Neutrophil (primary cell): ENCODE results near the gene USP28.
"Not testable (repeated sequence)": the region's sequence is repeated elsewhere in the genome, so short reads cannot be mapped to it uniquely, and the experiment has no call there.

Experiments
- H3K27ac ChIP-seq: fragments of 200-600 bp; sonication (generic); 2 replicates; pipeline ENCODE4 v1.5.1; 2016; ENCODE audit warnings: mild to moderate bottlenecking, moderate library complexity
- H3K27me3 ChIP-seq: fragments of 200-600 bp; sonication (generic); 2 replicates; pipeline ENCODE4 v1.6.0; 2016; ENCODE audit warnings: mild to moderate bottlenecking
- H3K36me3 ChIP-seq: fragments of 200-600 bp; sonication (generic); 2 replicates; pipeline ENCODE4 v1.5.1; 2017
- H3K4me1 ChIP-seq, 2 experiments: fragments of 200-600 bp in 1 of 2; sonication (generic) in 1 of 2; 1 replicate in 1 of 2; 2 replicates in 1 of 2; pipeline versions ENCODE4 v1.5.1 to v1.6.1; 2013 to 2016; ENCODE audit warnings: low read depth in 1 of 2, low read length in 1 of 2, mild to moderate bottlenecking in 1 of 2, moderate library complexity in 1 of 2; ENCODE audit not compliant: control insufficient read depth in 1 of 2, insufficient read depth in 1 of 2
- H3K4me3 ChIP-seq, 2 experiments: fragments of 200-600 bp in 1 of 2; sonication (generic) in 1 of 2; 1 replicate in 1 of 2; 2 replicates in 1 of 2; pipeline ENCODE4 v1.5.1; 2013 to 2016; ENCODE audit warnings: low read depth in 1 of 2, low read length in 1 of 2, mild to moderate bottlenecking in 1 of 2, moderate library complexity in 1 of 2
- H3K9me3 ChIP-seq: fragments of 200-600 bp; sonication (generic); 2 replicates; pipeline ENCODE4 v1.5.1; 2016
- TF ChIP-seq, protein P1 (sequence below): fragments of 200-600 bp; sonication (generic); IDR thresholded peaks from 2 replicates; pipeline ENCODE4 v1.5.1; 2016; ENCODE audit warnings: antibody characterized with exemption

Gene USP28

DNA sequence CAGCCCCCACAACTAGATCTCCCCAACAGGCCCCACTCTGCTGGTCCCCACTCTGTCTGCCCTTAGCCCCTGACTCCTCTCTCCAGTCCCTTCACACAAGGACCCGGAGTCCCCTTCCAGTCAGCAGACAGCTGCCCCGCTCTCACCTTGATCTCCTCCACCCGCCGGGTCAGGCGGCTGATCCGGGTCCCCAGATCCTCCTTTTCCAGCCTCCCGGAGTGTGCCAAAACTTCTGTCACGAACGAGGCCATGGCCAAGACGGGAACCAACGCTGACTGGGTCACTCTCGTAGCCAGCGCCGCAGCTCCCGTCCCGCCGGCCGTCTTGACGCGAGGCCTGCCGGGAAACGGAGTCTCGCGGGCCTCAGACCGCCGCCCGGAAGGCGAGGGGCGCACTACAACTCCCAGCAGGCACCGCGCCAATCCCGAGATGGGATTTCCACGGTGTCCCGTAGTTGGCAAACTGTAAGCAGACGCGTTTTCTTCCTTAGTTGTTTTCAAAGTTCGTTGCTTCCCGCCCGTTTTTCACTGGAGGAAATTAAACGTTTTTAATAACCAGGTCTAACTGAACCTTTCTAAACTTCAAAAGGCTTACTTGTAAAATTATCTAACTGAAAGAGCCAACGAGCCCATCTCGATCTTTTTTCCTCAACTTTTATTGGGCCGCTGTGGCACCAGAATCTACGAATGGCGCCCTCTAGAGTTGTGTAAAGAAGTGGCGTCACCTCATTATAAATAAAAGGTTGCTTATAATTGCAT lies 101.8 kb downstream of the USP28 start, which contains the start of gene ZW10:
ZW10 (minus strand) TSS at position 277 of the 758 bp plus-strand sequence; CDS start at position 251, 26 bp downstream.
- H3K4me1 ChIP-seq = peaks cover 11 to 19% of the 10 kb centered on the region in 2 experiments
- TF ChIP-seq, protein P1, sequence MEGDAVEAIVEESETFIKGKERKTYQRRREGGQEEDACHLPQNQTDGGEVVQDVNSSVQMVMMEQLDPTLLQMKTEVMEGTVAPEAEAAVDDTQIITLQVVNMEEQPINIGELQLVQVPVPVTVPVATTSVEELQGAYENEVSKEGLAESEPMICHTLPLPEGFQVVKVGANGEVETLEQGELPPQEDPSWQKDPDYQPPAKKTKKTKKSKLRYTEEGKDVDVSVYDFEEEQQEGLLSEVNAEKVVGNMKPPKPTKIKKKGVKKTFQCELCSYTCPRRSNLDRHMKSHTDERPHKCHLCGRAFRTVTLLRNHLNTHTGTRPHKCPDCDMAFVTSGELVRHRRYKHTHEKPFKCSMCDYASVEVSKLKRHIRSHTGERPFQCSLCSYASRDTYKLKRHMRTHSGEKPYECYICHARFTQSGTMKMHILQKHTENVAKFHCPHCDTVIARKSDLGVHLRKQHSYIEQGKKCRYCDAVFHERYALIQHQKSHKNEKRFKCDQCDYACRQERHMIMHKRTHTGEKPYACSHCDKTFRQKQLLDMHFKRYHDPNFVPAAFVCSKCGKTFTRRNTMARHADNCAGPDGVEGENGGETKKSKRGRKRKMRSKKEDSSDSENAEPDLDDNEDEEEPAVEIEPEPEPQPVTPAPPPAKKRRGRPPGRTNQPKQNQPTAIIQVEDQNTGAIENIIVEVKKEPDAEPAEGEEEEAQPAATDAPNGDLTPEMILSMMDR = no peak
- peaks cover 39% of the 10 kb centered on the region for H3K27me3 ChIP-seq
- peak within 1 kb of the TSS; percentile 68 to 78 for H3K4me3 ChIP-seq
- H3K9me3 ChIP-seq = no peaks in the 10 kb centered on the region
- H3K27ac ChIP-seq = peak within 1 kb of the TSS; percentile 62
- peaks cover 1% of the 10 kb centered on the region for H3K36me3 ChIP-seq

- Histone ChIP-seq H3K9me3 (no peaks in the 10 kb centered on the region), H3K4me3 (peak overlapping the region; percentile 68 to 78), H3K27ac (peak overlapping the region; percentile 62), H3K4me1 (peaks cover 11 to 19% of the 10 kb centered on the region in 2 experiments), H3K36me3 (peaks cover 7% of the 10 kb centered on the region), H3K27me3 (peaks cover 34% of the 10 kb centered on the region)
- TF ChIP-seq, protein P1 = no peak
These were observed 102.3 kb downstream of the USP28 start for GRCh38 chr11:113773092-113773415.

DNA sequence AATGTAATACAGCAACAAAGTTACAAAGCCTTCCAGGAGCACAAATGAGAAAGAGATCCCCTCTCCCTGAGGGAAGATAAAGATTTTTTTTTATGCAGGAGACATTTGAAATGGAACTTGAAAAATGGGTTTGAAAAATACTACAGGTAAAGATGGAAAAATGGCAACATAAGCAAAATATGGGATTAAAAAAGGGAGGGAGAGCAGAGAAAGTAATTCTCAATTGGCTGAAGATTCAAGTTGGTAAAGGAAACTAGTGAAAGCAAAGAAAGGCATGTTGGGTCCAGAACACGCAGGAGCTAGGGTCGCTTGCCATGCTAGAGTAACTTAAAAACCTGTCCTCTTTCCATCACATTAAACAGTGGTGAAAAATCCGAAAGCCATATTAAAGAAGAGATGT lies 103.4 kb downstream of the USP28 start:
- Histone ChIP-seq H3K36me3 (peaks cover 7% of the 10 kb centered on the region), H3K27me3 (peaks cover 23% of the 10 kb centered on the region), H3K4me3 (no peak overlapping the region), H3K27ac (no peak overlapping the region), H3K9me3 (no peaks in the 10 kb centered on the region), H3K4me1 (peaks cover 19 to 28% of the 10 kb centered on the region in 2 experiments)
- TF ChIP-seq, protein P1 = no peak

GRCh38 chr11:113764527-113765219 lies 110.7 kb downstream of the USP28 start:
- Histone ChIP-seq H3K9me3 (no peaks in the 10 kb centered on the region), H3K27me3 (no peaks in the 10 kb centered on the region), H3K27ac (no peak overlapping the region), H3K36me3 (peaks cover 20% of the 10 kb centered on the region), H3K4me1 (peaks cover 9 to 15% of the 10 kb centered on the region in 2 experiments), H3K4me3 (no peak overlapping the region)
- TF ChIP-seq, protein P1 = no peak

DNA sequence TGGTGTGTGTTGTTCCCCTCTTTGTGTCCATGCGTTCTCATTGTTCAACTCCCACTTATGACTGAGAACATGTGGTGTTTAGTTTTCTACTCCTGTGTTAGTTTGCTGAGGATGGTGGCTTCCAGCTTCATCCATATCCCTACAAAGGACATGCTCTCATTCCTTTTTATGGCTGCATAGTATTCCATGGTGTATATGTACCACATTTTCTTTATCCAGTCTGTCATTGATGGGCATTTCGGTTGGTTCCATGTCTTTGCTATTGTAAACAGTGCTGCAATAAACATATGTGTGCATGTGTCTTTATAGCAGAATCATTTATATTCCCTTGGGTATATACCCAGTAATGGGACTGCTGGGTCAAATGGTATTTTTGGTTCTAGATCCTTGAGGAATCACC lies 112.3 kb downstream of the USP28 start:
- H3K4me1 ChIP-seq = peaks cover 9 to 14% of the 10 kb centered on the region in 2 experiments
- H3K4me3 ChIP-seq, H3K9me3 ChIP-seq, H3K27ac ChIP-seq, H3K27me3 ChIP-seq: not testable (repeated sequence)
- peaks cover 29% of the 10 kb centered on the region for H3K36me3 ChIP-seq

- H3K27me3 ChIP-seq = no peaks in the 10 kb centered on the region
These were observed 115.1 kb downstream of the USP28 start for GRCh38 chr11:113760241-113760640.

More at GRCh38 chr11:113760241-113760640, 115.1 kb downstream of the USP28 start:
- no peaks in the 10 kb centered on the region for H3K9me3 ChIP-seq
- peaks cover 47% of the 10 kb centered on the region for H3K36me3 ChIP-seq
- H3K4me3 ChIP-seq = no peak overlapping the region
- H3K27ac ChIP-seq = no peak overlapping the region
- peaks cover 0 to 6% of the 10 kb centered on the region in 2 experiments for H3K4me1 ChIP-seq
- TF ChIP-seq, protein P1 = no peak
